ENCODE measurements around the gene FLCN.
"Not testable (repeated sequence)": the region's sequence is repeated elsewhere in the genome, so short reads cannot be mapped to it uniquely, and the experiment has no call there.

Gene FLCN

DNA sequence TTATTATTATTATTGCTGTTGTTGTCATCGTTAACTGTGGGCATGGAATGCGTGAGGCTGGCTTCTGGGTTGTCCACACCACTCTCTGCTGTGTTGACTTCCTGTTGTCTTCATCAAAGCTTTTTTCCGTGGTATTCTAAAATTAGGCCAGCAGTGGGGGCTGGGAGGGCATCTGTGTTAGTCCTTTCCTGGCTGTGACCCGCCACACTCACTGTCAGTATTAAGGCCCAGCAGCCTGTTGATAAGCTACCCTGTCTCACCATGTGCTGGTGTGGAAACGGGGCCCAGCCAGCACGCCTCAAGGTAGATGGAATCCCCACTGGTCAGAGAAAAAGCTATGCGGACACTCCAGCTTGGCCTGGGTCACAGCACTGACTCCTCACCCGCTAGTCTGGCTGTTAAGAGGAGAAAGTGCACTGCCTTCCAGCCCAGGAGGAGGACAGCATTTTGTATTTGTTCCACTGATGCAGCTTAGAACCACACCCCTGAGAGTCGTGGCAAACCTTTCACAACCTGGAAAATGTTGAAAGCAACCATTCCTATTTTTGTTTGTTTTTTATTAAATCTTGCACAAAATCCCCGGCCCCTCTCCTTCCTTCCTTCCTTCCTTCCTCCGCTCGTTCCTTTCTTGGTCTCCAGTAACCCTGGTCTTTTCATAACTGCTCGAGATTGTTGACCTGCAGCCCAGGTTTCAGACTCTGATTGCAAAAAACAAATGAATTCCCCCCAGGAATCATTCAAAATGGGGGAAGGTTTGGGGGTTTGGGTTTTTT lies 51.8 kb downstream of the FLCN start:
- DNase-seq (ENCODE audit: low read depth in 2 of 2): not testable (repeated sequence)

- no peak for DNase-seq (ENCODE audit: low read depth in 2 of 2)
These were observed 53.2 kb downstream of the FLCN start for GRCh38 chr17:17183744-17184143.

DNA sequence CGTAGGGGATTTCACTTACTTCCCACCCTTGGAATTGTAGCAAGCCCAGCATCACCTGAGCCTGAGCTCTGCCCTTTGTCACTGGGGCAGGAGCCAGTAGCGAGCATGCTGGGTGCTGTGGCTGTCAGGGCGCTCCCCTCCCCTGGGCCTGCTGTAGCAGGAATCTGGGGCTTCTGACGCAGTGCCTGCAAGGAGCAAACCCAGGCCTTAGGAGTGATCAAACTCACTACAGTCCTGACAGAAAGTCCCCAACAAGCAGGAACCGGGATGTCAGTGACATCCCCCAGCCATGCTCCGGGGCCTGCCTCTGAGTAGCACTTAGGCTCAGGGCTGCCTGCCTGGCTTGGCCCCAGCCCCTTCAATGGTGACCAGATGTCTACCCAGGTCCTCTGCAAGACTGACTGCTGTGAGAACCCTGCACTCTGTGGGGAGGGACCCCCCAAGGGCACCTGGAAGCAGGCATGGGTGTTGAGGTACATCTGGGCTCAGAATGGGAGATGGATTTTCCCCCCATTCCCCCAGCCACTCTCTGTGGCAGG lies 54.3 kb downstream of the FLCN start:
- no peak for DNase-seq (ENCODE audit: low read depth in 2 of 2)

GRCh38 chr17:17181666-17182597 lies 55.0 kb downstream of the FLCN start:
- no peak for DNase-seq (ENCODE audit: low read depth in 2 of 2)

- no peak for DNase-seq (ENCODE audit: low read depth in 2 of 2)
These were observed 56.0 kb downstream of the FLCN start for GRCh38 chr17:17180741-17181525.

DNA sequence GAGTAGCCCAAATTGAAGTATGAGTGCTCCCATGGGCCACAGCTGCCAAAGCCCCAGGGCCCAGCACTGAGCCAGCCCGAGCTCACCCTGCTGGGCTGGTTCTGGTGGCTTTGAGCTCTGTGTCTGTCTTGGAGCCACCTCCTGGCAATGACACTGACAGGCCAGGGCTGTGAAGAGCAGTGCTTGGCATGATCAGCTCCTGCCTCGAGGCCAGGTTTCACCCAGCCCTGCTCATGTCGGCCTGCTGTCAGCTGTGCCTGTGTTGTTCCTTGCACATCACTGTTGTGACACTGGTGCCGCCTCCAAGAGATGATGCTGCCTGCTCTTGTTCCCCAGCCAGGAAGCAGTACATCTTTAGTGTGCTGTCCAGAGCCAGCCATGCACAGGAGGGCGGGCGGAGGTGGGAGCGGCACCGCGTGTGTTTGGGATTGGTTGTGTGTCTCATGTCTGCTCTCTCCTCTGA lies 56.8 kb downstream of the FLCN start:
- no peak for DNase-seq (ENCODE audit: low read depth in 2 of 2)

DNA sequence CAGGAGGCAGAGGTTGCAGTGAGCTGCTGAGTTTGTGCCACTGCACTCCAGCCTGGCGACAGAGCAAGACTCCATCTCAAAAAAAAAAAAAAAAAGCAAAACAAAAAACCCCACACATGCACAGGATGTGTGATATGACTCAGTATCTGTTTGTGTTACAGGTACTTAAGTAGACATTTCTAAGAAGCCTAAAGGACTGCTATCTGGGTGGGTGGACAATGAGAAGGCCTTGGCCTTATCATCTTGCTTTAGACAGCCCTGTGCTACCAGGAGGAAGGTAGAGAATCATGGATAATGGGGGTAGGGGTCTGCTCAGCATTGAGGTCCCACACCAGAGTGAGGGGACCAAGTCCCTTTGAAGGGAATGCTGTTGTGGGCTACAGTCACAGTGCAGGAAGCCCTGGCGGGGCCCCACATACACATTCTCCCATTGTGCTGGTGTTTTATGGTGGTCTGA lies 57.6 kb downstream of the FLCN start:
- DNase-seq (ENCODE audit: low read depth in 2 of 2): no peak

- no peak for DNase-seq (ENCODE audit: low read depth in 2 of 2)
These were observed 59.8 kb downstream of the FLCN start for GRCh38 chr17:17177176-17177575.

DNA sequence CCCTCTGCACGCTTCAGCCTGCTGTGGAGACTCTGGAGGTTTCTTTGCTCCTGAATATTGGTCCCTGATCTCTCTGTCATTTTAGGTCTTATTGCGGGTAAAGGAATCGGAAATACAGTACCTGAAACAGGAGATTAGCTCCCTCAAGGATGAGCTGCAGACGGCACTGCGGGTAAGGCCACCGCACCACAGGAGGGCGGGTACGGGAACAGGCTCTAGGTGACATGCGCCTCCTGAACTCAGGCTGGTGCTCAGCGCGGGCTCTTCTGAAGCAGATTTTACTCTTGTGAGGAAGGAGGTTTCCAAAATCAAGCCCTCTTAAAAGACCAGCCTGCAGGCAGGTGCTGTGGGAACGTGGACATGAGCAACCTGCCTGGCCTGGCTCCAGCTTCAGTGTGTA lies 60.6 kb downstream of the FLCN start:
- DNase-seq (ENCODE audit: low read depth in 2 of 2): no peak

DNA sequence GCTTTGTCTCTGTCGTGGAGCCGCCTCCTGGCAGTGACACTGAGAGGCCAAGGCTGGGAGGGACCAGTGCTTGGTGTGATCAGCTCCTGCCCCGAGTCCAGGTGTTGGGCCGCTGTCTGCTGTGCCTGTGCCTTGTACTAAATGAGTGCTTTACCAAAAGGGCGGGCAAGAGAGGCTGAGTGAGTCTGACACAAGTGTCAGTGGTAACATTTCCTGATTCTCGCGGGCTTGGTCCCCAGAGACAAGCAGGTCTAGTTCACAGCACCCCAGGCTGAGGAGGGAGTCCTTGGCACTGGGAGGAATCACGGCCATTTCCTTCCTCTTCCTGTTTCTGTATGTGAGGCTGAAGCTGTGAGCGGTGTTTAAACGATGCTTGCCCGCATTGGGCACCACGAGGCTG lies 61.1 kb downstream of the FLCN start:
- DNase-seq (ENCODE audit: low read depth in 2 of 2): no peak

- no peak for DNase-seq (ENCODE audit: low read depth in 2 of 2)
These were observed 61.6 kb downstream of the FLCN start for GRCh38 chr17:17175340-17175739.

GRCh38 chr17:17173921-17174320 lies 63.0 kb downstream of the FLCN start:
- no peak for DNase-seq (ENCODE audit: low read depth in 2 of 2)

DNA sequence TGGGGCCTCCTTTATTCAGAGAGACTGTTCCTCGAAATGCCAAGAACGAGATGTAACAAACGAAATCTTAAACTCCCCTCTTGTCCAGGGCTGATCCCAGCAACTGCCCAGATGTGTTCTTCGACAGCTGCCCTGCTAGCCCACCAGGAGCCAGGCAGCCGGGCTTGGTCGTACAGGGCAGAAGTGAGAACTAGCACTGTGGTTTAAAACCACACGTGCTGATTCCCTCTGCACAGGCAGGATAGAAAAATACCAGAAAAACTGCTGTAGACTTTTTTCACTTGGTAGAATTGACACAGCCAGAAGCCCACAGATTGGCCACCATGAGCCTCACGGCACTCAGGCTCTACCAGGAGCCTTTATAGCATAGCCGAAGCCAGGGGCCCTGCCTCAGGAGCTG lies 64.0 kb downstream of the FLCN start:
- no peak for DNase-seq (ENCODE audit: low read depth in 2 of 2)

- DNase-seq (ENCODE audit: low read depth in 2 of 2): no peak
These were observed 64.7 kb downstream of the FLCN start for GRCh38 chr17:17172001-17172939.

DNA sequence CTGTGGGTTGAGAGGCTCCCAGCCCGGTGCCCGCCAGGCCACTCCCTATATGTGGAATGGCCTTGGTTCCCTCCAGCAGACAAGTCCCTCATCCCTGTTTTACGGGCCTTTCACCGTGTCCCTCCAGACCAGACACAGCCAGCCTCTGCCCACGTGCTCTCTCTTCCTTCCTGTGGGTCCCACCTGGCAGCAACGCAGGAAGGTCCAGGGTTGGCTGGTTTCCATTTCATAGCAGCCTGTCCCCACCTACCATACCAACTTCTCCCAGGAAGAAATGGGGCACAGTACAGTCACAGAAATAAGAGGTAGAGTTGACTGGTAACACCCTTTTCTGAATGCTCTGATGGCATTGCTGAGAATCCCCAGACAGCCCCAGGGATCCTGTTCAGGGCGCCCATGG lies 65.8 kb downstream of the FLCN start:
- no peak for DNase-seq (ENCODE audit: low read depth in 2 of 2)

DNA sequence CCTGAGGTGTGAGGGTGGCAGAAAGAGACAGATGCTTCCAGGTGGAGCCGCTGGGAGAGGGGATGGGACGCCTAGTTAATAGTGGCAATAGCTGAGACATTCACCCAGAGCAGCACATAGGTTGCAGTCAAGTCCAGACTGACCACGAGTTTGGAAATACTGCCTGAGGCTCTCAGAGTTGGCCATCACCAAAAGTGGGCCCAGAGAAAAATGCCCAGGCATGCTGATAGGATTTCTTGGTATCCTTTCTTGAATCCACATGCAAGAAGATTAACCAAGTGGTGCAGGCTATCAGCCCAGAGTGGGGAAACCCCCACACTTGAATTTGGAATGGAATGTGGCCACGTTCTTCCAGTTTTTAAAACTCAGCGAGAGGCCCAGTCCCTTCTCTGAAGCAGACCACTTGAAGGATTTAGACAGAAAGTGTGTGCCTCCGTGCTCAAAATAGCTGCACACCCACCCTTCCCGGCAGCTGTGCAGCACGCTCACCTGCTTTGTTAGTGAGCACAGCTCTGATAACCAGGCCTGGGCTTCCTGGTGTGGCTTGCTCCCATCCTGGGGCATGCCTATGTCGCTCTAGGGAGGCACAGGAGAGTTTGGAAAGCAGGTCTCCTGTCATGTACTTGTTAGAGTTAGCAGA lies 66.5 kb downstream of the FLCN start:
- no peak for DNase-seq (ENCODE audit: low read depth in 2 of 2)

DNA sequence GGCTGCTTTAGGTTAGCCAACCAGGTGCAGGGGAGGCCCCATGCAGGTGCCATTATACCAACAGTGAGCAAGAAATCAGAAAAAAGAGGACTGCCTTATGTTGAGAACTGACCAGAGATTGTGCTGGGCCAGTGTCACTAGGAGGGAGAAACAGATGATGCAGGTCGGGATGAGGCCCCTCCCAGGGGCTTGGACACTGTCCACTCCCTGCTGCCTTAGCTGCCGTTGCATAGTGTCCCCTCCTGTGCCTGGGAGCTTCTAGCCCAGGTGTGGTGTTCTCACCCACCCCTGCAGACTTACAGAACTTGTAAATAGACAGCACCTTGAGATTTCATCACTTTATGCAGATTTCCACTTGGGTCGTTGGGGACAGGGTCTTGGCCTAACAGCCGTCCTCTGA lies 67.6 kb downstream of the FLCN start:
- DNase-seq (ENCODE audit: low read depth in 2 of 2): no peak

DNA sequence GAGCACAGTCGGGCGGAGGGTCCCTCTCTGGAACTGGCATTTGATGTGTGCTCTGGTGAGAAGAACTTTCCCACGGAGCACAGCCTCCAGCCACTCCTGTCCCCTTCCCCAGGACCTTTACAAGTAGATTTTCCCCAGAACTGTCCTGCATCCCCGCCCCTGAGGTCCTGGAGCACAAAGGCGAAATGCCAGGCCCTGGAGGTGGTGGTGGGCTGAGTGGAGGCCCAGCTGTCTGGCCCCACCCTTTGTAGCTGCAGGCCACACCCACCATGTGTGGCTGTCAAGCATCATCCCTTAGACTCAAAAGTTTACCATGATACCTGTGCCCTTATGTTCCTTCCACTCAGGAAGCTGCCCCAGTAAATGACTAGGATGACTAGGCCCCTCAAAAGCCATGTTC lies 68.6 kb downstream of the FLCN start:
- no peak for DNase-seq (ENCODE audit: low read depth in 2 of 2)

- no peak for DNase-seq (ENCODE audit: low read depth in 2 of 2)
These were observed 69.0 kb downstream of the FLCN start for GRCh38 chr17:17167986-17168385.

- DNase-seq (ENCODE audit: low read depth in 2 of 2): no peak
These were observed 69.6 kb downstream of the FLCN start for GRCh38 chr17:17167356-17167755.
